NT2/D1 (cell line): Measurements from ENCODE around the gene PACSIN2.

ENCODE experiments used
- DNase-seq: peaks from one replicate; pipeline ENCODE4 v3.0.0-alpha.2; 2011; ENCODE audit warnings: low read depth, low spot score
- H3K27me3 ChIP-seq: 2 replicates; pipeline ENCODE4 v1.6.0; 2011; ENCODE audit warnings: mild to moderate bottlenecking; ENCODE audit not compliant: insufficient read length, insufficient read depth
- H3K36me3 ChIP-seq: 2 replicates; pipeline ENCODE4 v1.6.1; 2011; ENCODE audit warnings: mild to moderate bottlenecking, low read length, mixed read lengths; ENCODE audit not compliant: insufficient read depth, insufficient read length
- H3K4me1 ChIP-seq: 2 replicates; pipeline ENCODE4 v1.5.1; 2011; ENCODE audit not compliant: insufficient read depth, insufficient read length
- H3K4me3 ChIP-seq: 2 replicates; pipeline ENCODE4 v1.5.1; 2011; ENCODE audit warnings: low read depth; ENCODE audit not compliant: insufficient read length
- H3K9ac ChIP-seq: 2 replicates; pipeline ENCODE4 v1.6.0; 2011; ENCODE audit warnings: low read depth; ENCODE audit not compliant: insufficient read length
- H3K9me3 ChIP-seq: 2 replicates; pipeline ENCODE4 v1.5.1; 2011; ENCODE audit warnings: mild to moderate bottlenecking, low read length; ENCODE audit not compliant: insufficient read depth
- SUZ12 ChIP-seq: IDR thresholded peaks from 2 replicates; pipeline ENCODE4 v1.6.1; 2011; ENCODE audit not compliant: insufficient read length, insufficient read depth; ENCODE audit errors: extremely low read depth
- YY1 ChIP-seq: IDR thresholded peaks from 2 replicates; pipeline ENCODE4 v1.6.1; 2011; ENCODE audit not compliant: insufficient read length, insufficient read depth
- ZNF274 ChIP-seq: IDR thresholded peaks from 2 replicates; pipeline ENCODE4 v1.6.1; 2011; ENCODE audit warnings: mild to moderate bottlenecking, low read depth, low read length

PACSIN2 gene

DNA sequence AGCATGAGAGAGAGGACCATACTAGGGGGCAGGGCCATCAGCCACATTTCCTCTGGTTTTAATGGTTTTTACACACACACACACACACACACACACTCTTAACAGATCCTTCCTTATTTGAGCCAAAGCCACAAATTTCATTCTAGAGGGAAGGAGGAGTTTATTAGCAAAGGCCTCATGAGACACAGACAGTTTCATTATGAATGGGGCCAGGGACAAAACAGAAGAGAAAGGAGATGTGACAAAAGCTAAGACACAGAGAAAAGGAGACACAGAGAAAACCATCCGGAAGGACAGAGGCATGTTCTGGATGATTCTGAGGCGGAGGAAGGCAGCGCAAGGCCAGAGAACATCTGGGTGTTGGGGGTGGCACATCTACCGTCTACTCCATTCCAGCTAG lies 125.6 kb downstream of the PACSIN2 start:
- no peak for TF ChIP-seq YY1
- no peak for TF ChIP-seq ZNF274
- TF ChIP-seq SUZ12: no peak
- Histone ChIP-seq H3K36me3 (peaks cover 71% of the 10 kb centered on the region), H3K4me3 (no peak overlapping the region), H3K9ac (no peak overlapping the region), H3K9me3 (no peaks in the 10 kb centered on the region), H3K4me1 (peaks cover 4% of the 10 kb centered on the region), H3K27me3 (no peaks in the 10 kb centered on the region)
- DNase-seq: no peak

DNA sequence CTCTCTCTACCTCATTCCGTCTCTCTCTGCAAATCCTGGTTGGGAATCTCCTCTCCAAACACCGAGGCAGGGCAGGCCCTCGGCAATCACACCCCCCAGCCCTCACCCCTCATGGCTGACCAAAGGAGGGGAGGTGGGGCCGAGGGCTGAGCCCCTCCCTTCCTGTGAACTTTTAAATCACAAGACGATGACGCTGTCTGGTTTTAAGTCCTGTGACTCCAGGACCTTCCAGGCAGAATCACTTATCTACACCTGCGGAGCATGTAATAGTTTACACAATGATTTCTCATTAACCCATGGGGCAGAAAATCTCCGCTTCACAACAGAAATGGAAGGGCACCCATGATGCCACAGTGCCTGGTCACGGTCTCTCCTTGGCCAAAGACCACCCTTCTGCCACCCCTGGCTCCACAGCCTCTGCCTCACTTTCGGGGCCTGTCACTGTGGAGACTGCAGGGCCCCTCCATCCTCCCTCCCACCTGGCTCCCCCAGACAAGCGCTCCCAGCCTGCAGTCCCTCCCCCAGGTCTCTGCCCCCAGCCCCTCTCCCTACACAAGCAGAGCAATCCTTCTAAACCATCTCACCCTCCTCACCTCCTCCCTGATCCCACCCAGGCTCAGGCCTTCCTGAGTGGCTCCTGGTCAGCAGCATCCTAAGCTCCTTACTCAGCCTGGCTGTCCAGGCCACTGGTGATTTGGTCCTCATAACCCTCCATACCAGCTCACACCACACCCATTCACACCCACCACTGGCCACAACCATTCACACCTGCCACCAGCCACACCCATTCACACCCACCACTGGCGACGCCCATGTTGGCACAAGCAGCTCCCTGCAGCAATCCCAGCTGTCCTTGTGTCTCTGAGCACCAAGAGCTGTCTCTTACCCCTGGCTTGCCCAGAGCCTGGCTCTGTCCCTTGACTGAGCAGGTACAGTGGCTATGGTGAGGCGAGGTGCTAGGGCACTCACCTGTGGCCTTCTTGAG lies 127.1 kb downstream of the PACSIN2 start:
- Histone ChIP-seq H3K36me3 (peaks cover 78% of the 10 kb centered on the region), H3K4me3 (no peak overlapping the region), H3K9ac (no peak overlapping the region), H3K27me3 (no peaks in the 10 kb centered on the region), H3K4me1 (peaks cover 4% of the 10 kb centered on the region), H3K9me3 (no peaks in the 10 kb centered on the region)
- no peak for DNase-seq
- no peak for TF ChIP-seq ZNF274
- TF ChIP-seq YY1: no peak
- TF ChIP-seq SUZ12: no peak

GRCh38 chr22:42887120-42887519 lies 127.8 kb downstream of the PACSIN2 start:
- no peaks in the 10 kb centered on the region for H3K4me1 ChIP-seq
- no peak overlapping the region for H3K9ac ChIP-seq
- no peak overlapping the region for H3K4me3 ChIP-seq
- no peak for DNase-seq
- no peaks in the 10 kb centered on the region for H3K9me3 ChIP-seq
- peaks cover 78% of the 10 kb centered on the region for H3K36me3 ChIP-seq
- no peak for TF ChIP-seq SUZ12
- no peak for TF ChIP-seq ZNF274
- no peak for TF ChIP-seq YY1
- H3K27me3 ChIP-seq: no peaks in the 10 kb centered on the region

- Histone ChIP-seq H3K4me3 (no peak overlapping the region), H3K4me1 (no peaks in the 10 kb centered on the region), H3K9me3 (no peaks in the 10 kb centered on the region), H3K27me3 (no peaks in the 10 kb centered on the region), H3K9ac (no peak overlapping the region), H3K36me3 (peaks cover 83% of the 10 kb centered on the region)
- no peak for TF ChIP-seq SUZ12
- TF ChIP-seq YY1: no peak
- TF ChIP-seq ZNF274: no peak
- no peak for DNase-seq
These were observed 129.5 kb downstream of the PACSIN2 start for GRCh38 chr22:42885446-42885845.

- no peaks in the 10 kb centered on the region for H3K4me1 ChIP-seq
- H3K9ac ChIP-seq: no peak overlapping the region
- no peak for DNase-seq
- H3K27me3 ChIP-seq: no peaks in the 10 kb centered on the region
- H3K4me3 ChIP-seq: no peak overlapping the region
- H3K9me3 ChIP-seq: no peaks in the 10 kb centered on the region
- TF ChIP-seq YY1 (no peak), ZNF274 (no peak), SUZ12 (no peak)
- peaks cover 86% of the 10 kb centered on the region for H3K36me3 ChIP-seq
These were observed 130.2 kb downstream of the PACSIN2 start for GRCh38 chr22:42884616-42885375.

DNA sequence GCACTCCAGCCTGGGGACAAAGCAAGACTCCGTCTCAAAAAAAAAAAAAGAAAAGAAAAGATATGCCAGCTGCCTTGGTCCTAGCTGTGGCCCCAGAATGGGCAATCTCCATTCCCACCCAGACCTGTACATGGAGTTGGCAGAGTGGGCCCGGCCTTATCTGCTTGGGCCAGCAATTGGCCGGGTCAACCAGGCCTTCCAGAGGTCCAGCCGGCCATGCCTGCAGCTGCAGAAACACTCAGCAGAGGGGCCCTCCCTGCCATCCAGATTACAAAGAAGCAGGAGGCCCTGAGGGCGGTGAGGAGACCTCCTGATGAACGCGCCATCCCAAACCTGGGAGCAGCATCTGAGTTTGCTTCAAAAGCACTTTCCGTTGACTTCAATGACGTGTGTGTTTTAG lies 131.0 kb downstream of the PACSIN2 start:
- DNase-seq: no peak
- Histone ChIP-seq H3K36me3 (peaks cover 87% of the 10 kb centered on the region), H3K9me3 (no peaks in the 10 kb centered on the region), H3K9ac (no peak overlapping the region), H3K4me3 (no peak overlapping the region), H3K4me1 (no peaks in the 10 kb centered on the region), H3K27me3 (no peaks in the 10 kb centered on the region)
- no peak for TF ChIP-seq SUZ12
- no peak for TF ChIP-seq YY1
- TF ChIP-seq ZNF274: no peak

GRCh38 chr22:42883121-42883520 lies 131.8 kb downstream of the PACSIN2 start:
- TF ChIP-seq YY1 (no peak), ZNF274 (no peak), SUZ12 (no peak)
- no peak overlapping the region for H3K9ac ChIP-seq
- H3K36me3 ChIP-seq: peaks cover 87% of the 10 kb centered on the region
- DNase-seq: no peak
- no peaks in the 10 kb centered on the region for H3K27me3 ChIP-seq
- no peaks in the 10 kb centered on the region for H3K9me3 ChIP-seq
- H3K4me3 ChIP-seq: no peak overlapping the region
- H3K4me1 ChIP-seq: no peaks in the 10 kb centered on the region
